Measurements from ENCODE around the gene TPD52L1. TPM values are rescaled to one million over a fixed set of nuclear protein-coding genes. Genes with fewer than 3 reads are reported as not detected.
"Not testable (repeated sequence)": the region's sequence is repeated elsewhere in the genome, so short reads cannot be mapped to it uniquely, and the experiment has no call there.

The TPD52L1 gene
- total and polyA plus RNA-seq, 2 donors from 2014 or later, result 69.1 to 91.1 TPM

GRCh38 chr6:125279961-125280360 lies 126.4 kb downstream of the TPD52L1 start:
- no peaks in the 10 kb centered on the region for H3K9me3 ChIP-seq (ENCODE audit: control insufficient read depth in 2 of 3, insufficient read depth in 1 of 3, low read length in 3 of 3)
- DNase-seq, result no peak
- no peak overlapping the region for H3K9ac ChIP-seq (ENCODE audit: low read length in 3 of 3)
- no peaks in the 10 kb centered on the region for H3K4me1 ChIP-seq (ENCODE audit: control insufficient read depth in 2 of 3, insufficient read depth in 2 of 3, low read depth in 1 of 3, low read length in 3 of 3)
- intact Hi-C loops (cut with DNase I), result no loop called here
- peaks cover 2 to 22% (median 6%) of the 10 kb centered on the region in 3 donors for H3K36me3 ChIP-seq (ENCODE audit: control insufficient read depth in 2 of 3, insufficient read depth in 3 of 3, low read length in 3 of 3)
- FAIRE-seq, result no peak
- no peaks in the 10 kb centered on the region for H3K27me3 ChIP-seq (ENCODE audit: control insufficient read depth, insufficient read depth, low read length)
- no peak overlapping the region for H3K4me3 ChIP-seq (ENCODE audit: low read length in 3 of 3)
- no peak for TF ChIP-seq CTCF (IDR thresholded peaks at IDR 0.05; ENCODE audit: borderline replicate concordance, extremely low read depth, insufficient read depth)
- H3K27ac ChIP-seq (ENCODE audit: low read depth in 2 of 2, low read length in 2 of 2), result no peak overlapping the region

GRCh38 chr6:125280370-125281035 lies 126.9 kb downstream of the TPD52L1 start:
- H3K27ac ChIP-seq (ENCODE audit: low read depth in 2 of 2, low read length in 2 of 2); H3K27me3 ChIP-seq (ENCODE audit: control insufficient read depth, insufficient read depth, low read length); DNase-seq; H3K9me3 ChIP-seq (ENCODE audit: control insufficient read depth in 2 of 3, insufficient read depth in 1 of 3, low read length in 3 of 3); H3K9ac ChIP-seq (ENCODE audit: low read length in 3 of 3); H3K4me3 ChIP-seq (ENCODE audit: low read length in 3 of 3); intact Hi-C loops (cut with DNase I); FAIRE-seq; H3K4me1 ChIP-seq (ENCODE audit: control insufficient read depth in 2 of 3, insufficient read depth in 2 of 3, low read depth in 1 of 3, low read length in 3 of 3): not testable (repeated sequence)
- H3K36me3 ChIP-seq (ENCODE audit: control insufficient read depth in 2 of 3, insufficient read depth in 3 of 3, low read length in 3 of 3), result peaks cover 2 to 22% (median 6%) of the 10 kb centered on the region in 3 donors

GRCh38 chr6:125282470-125282869 lies 128.9 kb downstream of the TPD52L1 start:
- peaks cover 0 to 19% (median 0%) of the 10 kb centered on the region in 3 donors for H3K36me3 ChIP-seq (ENCODE audit: control insufficient read depth in 2 of 3, insufficient read depth in 3 of 3, low read length in 3 of 3)
- H3K9me3 ChIP-seq (ENCODE audit: control insufficient read depth in 2 of 3, insufficient read depth in 1 of 3, low read length in 3 of 3); DNase-seq; H3K9ac ChIP-seq (ENCODE audit: low read length in 3 of 3); H3K4me1 ChIP-seq (ENCODE audit: control insufficient read depth in 2 of 3, insufficient read depth in 2 of 3, low read depth in 1 of 3, low read length in 3 of 3); H3K27ac ChIP-seq (ENCODE audit: low read depth in 2 of 2, low read length in 2 of 2); intact Hi-C loops (cut with DNase I); H3K4me3 ChIP-seq (ENCODE audit: low read length in 3 of 3); H3K27me3 ChIP-seq (ENCODE audit: control insufficient read depth, insufficient read depth, low read length); FAIRE-seq: not testable (repeated sequence)

GRCh38 chr6:125285353-125285752 lies 131.8 kb downstream of the TPD52L1 start:
- Histone ChIP-seq H3K27me3 (ENCODE audit: control insufficient read depth, insufficient read depth, low read length) (no peaks in the 10 kb centered on the region), H3K4me1 (ENCODE audit: control insufficient read depth in 2 of 3, insufficient read depth in 2 of 3, low read depth in 1 of 3, low read length in 3 of 3) (no peaks in the 10 kb centered on the region), H3K9me3 (ENCODE audit: control insufficient read depth in 2 of 3, insufficient read depth in 1 of 3, low read length in 3 of 3) (no peaks in the 10 kb centered on the region), H3K27ac (ENCODE audit: low read depth in 2 of 2, low read length in 2 of 2) (no peak overlapping the region), H3K9ac (ENCODE audit: low read length in 3 of 3) (no peak overlapping the region), H3K4me3 (ENCODE audit: low read length in 3 of 3) (no peak overlapping the region), H3K36me3 (ENCODE audit: control insufficient read depth in 2 of 3, insufficient read depth in 3 of 3, low read length in 3 of 3) (peaks cover 0 to 17% (median 2%) of the 10 kb centered on the region in 3 donors)
- intact Hi-C loops (cut with DNase I), result no loop called here
- TF ChIP-seq CTCF (IDR thresholded peaks at IDR 0.05; ENCODE audit: borderline replicate concordance, extremely low read depth, insufficient read depth), result no peak
- DNase-seq, result no peak
- FAIRE-seq, result no peak
